Activated gamma-delta T cell (primary cell): Measurements from ENCODE around the gene TICRR.

Experiments
- DNase-seq: peaks from one replicate; lab custom pipeline; 2025; lab: John Stamatoyannopoulos, UW

The TICRR gene

GRCh38 chr15:89673165-89673512, 97.9 kb downstream of the TICRR start:
- DNase-seq = no peak

- no peak for DNase-seq
These were observed 99.3 kb downstream of the TICRR start for GRCh38 chr15:89674526-89674925.

- DNase-seq = no peak
These were observed 100.3 kb downstream of the TICRR start for GRCh38 chr15:89675606-89676005.

- DNase-seq = no peak
These were observed 102.1 kb downstream of the TICRR start for GRCh38 chr15:89677381-89677780.
